Activated CD8-positive, alpha-beta T cell treated with anti-CD3 and anti-CD28 coated beads for 36 hours (primary cell): Measurements from ENCODE around the gene PRND. TPM values are rescaled to one million over a fixed set of nuclear protein-coding genes. Genes with fewer than 3 reads are reported as not detected.

ENCODE experiments used
- ATAC-seq: fragments of 200-7000 bp; cut with Tn5 transposase; one replicate; pipeline ENCODE4 v1.10.0; 2021; ENCODE audit warnings: mild to moderate bottlenecking, moderate library complexity
- CTCF ChIA-PET: fragments of 350-600 bp; sonication (Branson Sonifier 250); formaldehyde crosslinking; loops from one replicate; lab custom pipeline; 2021; ENCODE audit warnings: antibody characterized with exemption; lab: Charles Lee
- POLR2A ChIA-PET: fragments of 350-600 bp; sonication (Branson Sonifier 250); formaldehyde crosslinking; loops from one replicate; lab custom pipeline; 2021; ENCODE audit warnings: antibody characterized with exemption; lab: Charles Lee
- DNase-seq: peaks from one replicate; pipeline ENCODE4 v3.0.0-alpha.2; 2020
- H3K27ac Mint-ChIP-seq: one replicate; pipeline ENCODE4 v1.8.0; 2021; ENCODE audit warnings: mild to moderate bottlenecking, mixed read lengths
- H3K27me3 Mint-ChIP-seq: one replicate; pipeline ENCODE4 v1.8.0; 2021; ENCODE audit warnings: mixed read lengths
- H3K36me3 Mint-ChIP-seq: one replicate; pipeline ENCODE4 v1.8.0; 2021; ENCODE audit warnings: low read depth, mixed read lengths
- H3K4me1 Mint-ChIP-seq: one replicate; pipeline ENCODE4 v1.8.0; 2021; ENCODE audit warnings: low read depth, mixed read lengths
- H3K4me3 Mint-ChIP-seq: one replicate; pipeline ENCODE4 v1.8.0; 2021; ENCODE audit warnings: mild to moderate bottlenecking, moderate library complexity, mixed read lengths
- H3K9me3 Mint-ChIP-seq: one replicate; pipeline ENCODE4 v1.8.0; 2021; ENCODE audit warnings: mixed read lengths
- CTCF ChIP-seq: fragments of 200-600 bp; IDR thresholded peaks from one replicate; pipeline ENCODE4 v1.8.0; 2022; ENCODE audit warnings: antibody characterized with exemption, mild to moderate bottlenecking
- intact Hi-C: fragments of 100-400 bp; cut with micrococcal nuclease; formaldehyde crosslinking; loops from one replicate; pipeline ENCODE4 v1.10.0; 2022
- total RNA-seq, 2 experiments: library from RNA; stranded (reverse); gene quantifications; one replicate each; pipeline ENCODE4 v1.2.3, GENCODE V29; 2021

The PRND gene
- total RNA-seq, 2 experiments from 2014 or later = not detected

GRCh38 chr20:4764805-4765204 lies 43.1 kb downstream of the PRND start:
- Mint-ChIP-seq H3K9me3 (no peaks in the 10 kb centered on the region), H3K36me3 (no peaks in the 10 kb centered on the region), H3K27me3 (peaks cover 3% of the 10 kb centered on the region), H3K4me3 (no peak overlapping the region), H3K27ac (no peak overlapping the region), H3K4me1 (peaks cover 5% of the 10 kb centered on the region)
- POLR2A ChIA-PET = no interaction called here
- DNase-seq (no peak), ATAC-seq (no peak)
- intact Hi-C loops = no loop called here
- CTCF ChIA-PET = no interaction called here
- TF ChIP-seq CTCF = no peak

- Mint-ChIP-seq H3K4me3 (no peak overlapping the region), H3K4me1 (peaks cover 5% of the 10 kb centered on the region), H3K27me3 (peaks cover 3% of the 10 kb centered on the region), H3K36me3 (no peaks in the 10 kb centered on the region), H3K27ac (no peak overlapping the region), H3K9me3 (peaks cover 4% of the 10 kb centered on the region)
- ATAC-seq (no peak), DNase-seq (no peak)
- TF ChIP-seq CTCF = no peak
- intact Hi-C loops = no loop called here
- ChIA-PET POLR2A (no interaction called here), CTCF (no interaction called here)
Measured at GRCh38 chr20:4765681-4766080, 44.0 kb downstream of the PRND start.

- ChIA-PET POLR2A (no interaction called here), CTCF (interaction anchor here (1.0 to 1.3 kb wide), 3 partner anchors 11 to 26 kb away, joined by 3 read pairs; no protein-coding TSS in a partner anchor)
- no peak for TF ChIP-seq CTCF
- Mint-ChIP-seq H3K36me3 (peaks cover 3% of the 10 kb centered on the region), H3K27me3 (peaks cover under 1% of the 10 kb centered on the region), H3K4me1 (peaks cover under 1% of the 10 kb centered on the region), H3K4me3 (no peak overlapping the region), H3K9me3 (peaks cover 13% of the 10 kb centered on the region), H3K27ac (no peak overlapping the region)
- intact Hi-C loops = no loop called here
- DNase-seq (no peak), ATAC-seq (no peak)
Measured at GRCh38 chr20:4766631-4767030, 44.9 kb downstream of the PRND start.

GRCh38 chr20:4767084-4767483 lies 45.4 kb downstream of the PRND start:
- Mint-ChIP-seq H3K36me3 (peaks cover 4% of the 10 kb centered on the region), H3K27ac (no peak overlapping the region), H3K9me3 (peaks cover 14% of the 10 kb centered on the region), H3K27me3 (no peaks in the 10 kb centered on the region), H3K4me3 (no peak overlapping the region), H3K4me1 (no peaks in the 10 kb centered on the region)
- ChIA-PET POLR2A (no interaction called here), CTCF (interaction anchor here (1.0 to 1.4 kb wide), 4 partner anchors 11 to 27 kb away, joined by 3 to 4 read pairs (median 3); no protein-coding TSS in a partner anchor)
- DNase-seq (no peak), ATAC-seq (no peak)
- TF ChIP-seq CTCF = no peak
- intact Hi-C loops = no loop called here

GRCh38 chr20:4769328-4769727 lies 47.6 kb downstream of the PRND start:
- Mint-ChIP-seq H3K4me3 (no peak overlapping the region), H3K27me3 (no peaks in the 10 kb centered on the region), H3K27ac (no peak overlapping the region), H3K4me1 (no peaks in the 10 kb centered on the region), H3K36me3 (peaks cover 7% of the 10 kb centered on the region), H3K9me3 (peaks cover 22% of the 10 kb centered on the region)
- POLR2A ChIA-PET = no interaction called here
- no peak for TF ChIP-seq CTCF
- ATAC-seq (no peak), DNase-seq (no peak)
- intact Hi-C loops = no loop called here
- CTCF ChIA-PET = no interaction called here
